Fibroblast of skin of abdomen (primary cell): ENCODE data around the gene MAN2A2. TPM values are rescaled to one million over a fixed set of nuclear protein-coding genes. Genes with fewer than 3 reads are reported as not detected.

ENCODE experiments used
- DNase-seq: peaks from one replicate; pipeline ENCODE4 v3.0.0-alpha.2; 2013
- polyA plus RNA-seq, 2 experiments: library from polyadenylated mRNA; unstranded; fragments of 120-200 nt; gene quantifications; one replicate each; pipeline ENCODE4 v1.2.1, GENCODE V29; 2013; ENCODE audit not compliant: insufficient read length in 2 of 2

Gene MAN2A2
- polyA plus RNA-seq (2013, experiment 1 of 2; ENCODE audit: insufficient read length) = 18.6 TPM
- 17.5 TPM for polyA plus RNA-seq (2013, experiment 2 of 2; ENCODE audit: insufficient read length)

DNA sequence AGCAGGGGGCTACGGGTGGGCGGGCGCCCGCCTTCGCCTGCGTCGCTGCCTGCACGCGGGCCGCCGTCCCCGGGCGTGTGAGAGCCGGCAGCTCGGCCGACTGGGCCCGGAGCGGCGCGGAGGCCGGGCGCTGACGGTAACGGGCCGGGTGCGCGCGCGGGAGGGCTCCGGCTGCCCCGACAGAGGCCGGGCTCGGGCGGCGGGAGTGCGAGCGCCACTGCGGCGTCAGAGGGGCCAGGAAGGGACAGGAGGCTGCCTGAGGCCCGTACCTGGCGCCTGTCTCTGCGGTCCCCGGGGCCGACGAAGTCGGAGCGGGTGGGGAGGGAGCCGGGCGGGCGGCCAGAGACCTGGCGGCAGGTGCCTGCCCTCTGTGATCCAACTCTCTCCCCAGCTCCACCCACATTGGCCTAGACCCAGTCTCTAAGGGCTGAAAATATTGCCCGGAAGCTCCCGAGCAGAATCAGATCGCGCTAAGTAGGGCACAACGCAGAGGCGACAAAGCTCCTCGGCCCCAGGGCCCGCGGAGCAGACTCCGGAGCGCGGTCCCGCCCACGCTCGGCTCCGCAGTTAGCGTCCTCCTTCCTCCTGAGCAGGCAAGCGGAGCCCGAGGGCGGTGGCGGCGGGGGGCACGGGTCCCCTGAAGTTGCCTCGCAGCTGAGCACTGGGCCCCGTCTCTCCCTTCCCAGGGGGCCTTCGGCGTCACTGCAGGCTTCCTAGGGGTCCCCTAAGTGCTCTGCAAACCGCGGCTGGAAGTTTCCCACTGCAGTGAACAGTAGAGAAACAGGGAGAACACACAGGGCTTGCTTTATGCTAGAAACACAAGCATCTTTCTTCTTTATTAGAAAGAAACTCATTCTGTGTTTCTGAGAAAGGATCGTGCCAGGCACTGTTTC is at the start of gene MAN2A2:
Gene MAN2A2, plus strand, starts transcription at position 463 of the 893 bp plus-strand sequence. CDS start 906 bp downstream, outside the sequence.
- peak; percentile 14 for DNase-seq

DNA sequence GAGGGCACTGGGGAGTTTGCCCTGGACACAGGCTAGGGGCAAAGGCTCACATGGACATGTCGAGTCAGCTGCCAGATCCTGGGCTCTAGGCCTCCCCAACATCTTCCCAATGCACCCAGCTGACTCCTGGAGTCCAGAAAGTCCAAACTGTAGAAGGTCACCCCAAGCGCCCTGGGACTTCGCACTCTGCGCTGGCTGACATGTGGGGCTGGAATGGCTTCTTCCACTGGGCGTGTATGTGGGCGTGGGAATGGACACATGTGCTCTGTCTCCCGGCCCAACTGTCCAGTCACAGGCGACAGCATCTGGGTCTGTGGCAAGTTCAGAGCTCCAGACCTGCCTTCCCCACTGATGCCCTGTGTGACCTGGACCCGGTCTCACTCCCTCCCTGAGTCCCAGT is 48.0 kb upstream of the MAN2A2 start:
- DNase-seq = no peak

DNA sequence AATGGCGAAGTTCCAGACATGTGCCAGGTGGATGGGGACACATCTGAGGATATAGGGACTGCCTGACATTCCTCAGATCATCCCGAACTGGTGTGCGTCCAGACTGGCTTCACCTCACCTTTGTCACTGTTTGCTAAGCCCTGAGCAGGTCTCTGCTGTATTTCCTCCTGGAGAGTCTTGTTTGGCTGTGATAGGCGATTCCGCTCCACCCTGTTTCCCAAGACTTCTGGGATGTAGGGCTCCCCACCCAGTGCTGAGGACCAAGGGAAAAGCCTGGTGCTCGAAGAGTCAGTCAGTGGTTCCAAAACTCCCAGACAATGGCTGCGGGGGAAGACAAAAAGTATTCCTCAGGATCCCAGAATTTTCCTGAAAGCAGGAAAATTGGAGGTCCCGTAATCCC is 45.8 kb upstream of the MAN2A2 start:
- DNase-seq = no peak

DNA sequence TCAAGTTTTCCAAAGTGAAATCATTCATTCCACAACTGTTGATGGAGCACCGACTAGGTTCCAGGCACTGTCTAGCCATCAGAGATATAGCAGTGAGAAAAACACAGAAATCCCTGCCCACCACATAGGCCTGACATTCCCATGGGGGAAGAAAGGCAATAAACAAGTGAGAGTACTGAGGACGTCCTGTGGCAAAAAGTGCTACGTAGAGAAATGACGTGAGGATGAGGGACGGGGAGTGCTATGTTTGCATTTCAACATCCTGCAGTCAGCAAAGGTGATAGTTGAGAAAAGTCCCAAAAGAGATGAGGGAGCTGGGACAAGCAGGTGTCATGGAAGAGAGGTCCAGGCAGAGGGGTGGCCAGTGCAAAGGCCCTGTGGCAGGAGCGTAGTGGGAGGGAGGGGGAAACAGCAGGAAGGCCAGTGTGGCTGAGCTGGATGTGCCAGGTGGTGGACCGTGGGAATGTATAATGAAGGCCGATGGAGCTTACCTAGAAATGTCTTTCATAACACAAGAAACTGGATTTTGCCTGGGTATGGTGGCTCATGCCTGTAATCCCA is 45.1 kb upstream of the MAN2A2 start:
- DNase-seq = no peak

DNA sequence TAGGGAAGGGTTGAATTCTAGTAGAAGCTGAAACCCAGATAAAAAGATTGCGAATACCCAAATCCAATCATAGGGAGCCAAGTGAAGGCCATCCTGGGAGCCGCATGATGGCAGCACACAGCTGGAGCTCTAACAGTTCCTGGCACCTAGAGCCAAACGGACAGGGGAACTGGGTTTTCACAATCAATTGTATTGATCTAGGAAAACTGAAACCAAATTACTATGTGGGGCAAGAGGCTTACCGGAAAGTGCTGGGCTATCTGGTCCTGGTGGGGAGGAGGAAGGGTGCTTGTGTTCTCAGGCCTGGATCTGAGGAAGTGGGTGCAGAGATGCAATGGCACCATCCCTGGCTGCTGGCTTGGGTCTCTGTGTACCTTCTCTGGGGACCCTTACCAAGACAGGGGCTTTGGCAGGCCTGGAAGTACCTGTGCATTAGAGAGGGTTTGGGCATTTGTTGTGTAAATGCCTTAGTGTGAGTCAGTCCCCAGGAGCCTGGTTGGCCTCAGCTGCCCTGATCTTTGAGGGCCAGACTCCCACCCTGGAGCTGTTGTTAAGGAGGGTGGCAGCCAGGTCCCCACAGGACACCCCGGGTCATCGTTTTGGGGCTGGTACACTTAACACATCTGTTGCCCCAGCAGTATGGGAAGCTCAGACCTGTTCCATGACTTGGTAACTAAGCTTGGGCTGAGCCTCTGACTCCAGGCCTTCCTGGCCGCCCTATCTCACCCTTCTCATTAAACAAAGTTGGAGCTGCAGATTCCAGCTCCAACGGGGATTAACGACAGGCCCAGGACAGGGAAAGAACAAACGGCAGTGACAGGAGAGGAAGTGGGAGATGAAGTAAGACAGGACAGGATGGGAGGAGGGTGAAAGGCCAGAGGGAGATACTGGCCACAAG is 43.6 kb upstream of the MAN2A2 start:
- no peak for DNase-seq

DNA sequence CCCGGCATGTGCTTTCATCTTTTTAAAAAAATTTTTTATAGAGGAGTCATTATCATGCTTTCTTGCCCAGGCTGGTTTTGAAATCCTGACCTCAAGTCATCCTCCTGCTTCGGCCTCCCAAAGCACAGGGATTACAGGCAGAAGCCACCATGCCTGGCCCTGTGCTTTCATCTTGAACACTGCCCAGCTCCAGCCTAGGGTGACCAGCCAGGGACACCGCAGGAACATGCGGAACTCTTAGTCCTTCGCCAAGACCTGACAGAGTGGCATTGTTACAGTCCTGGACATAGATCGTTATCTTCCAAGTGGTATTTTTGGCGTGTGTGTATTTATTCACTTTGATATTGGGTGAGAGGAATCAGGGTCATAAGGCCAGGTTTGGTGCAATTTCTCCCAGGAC is 42.7 kb upstream of the MAN2A2 start:
- no peak for DNase-seq

DNA sequence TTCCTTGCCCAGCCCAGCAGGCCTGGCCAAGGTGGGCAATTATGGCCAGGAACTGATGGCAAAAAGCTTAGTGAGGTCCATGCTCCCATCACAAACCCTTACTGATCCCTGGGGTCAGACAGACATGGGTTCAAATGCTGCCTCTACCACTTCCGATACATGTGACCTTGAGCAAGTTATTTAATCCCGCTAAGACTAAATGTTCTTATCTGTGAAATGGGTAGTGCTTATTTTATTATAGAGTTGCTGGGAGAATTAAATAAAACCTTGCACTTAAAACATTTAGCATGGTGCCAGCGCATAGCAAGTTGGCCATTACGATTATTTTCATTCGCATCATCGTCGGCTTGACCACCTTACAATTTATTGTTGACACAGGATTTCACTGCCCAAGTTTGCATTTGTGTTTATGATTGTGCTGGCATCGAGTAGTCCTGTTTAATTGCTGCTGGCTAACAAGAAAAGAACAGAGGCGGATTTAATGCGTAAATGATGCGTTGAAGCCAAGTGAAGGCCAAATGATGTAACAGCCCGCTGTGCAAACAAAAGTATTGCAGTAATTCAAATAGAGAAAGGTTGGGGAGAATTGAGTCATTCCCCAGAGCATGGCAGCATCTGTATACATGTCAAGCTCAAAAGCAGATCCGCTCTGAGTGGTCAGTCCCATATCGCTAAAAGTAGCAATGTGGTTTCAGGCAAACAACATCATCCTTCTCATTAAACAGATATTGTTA is 42.0 kb upstream of the MAN2A2 start:
- no peak for DNase-seq

DNA sequence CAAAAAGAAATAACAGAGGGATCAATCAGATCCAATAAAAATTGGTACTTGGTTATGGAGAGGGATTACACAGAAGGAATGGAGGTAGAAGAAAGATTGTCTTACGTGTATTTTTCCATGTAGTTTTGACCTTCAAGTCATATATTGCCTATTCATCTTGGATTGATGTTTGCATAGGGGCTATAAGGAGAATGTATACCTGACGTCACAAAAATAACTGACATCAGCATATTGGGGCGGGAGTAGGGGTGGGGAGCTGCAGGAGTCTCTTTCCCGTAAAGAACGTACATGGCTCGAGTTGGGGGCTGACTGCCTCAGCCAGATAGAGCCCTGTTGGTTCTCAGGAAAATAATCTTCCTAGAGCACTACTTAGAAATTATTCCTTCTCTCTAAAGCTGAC is 40.6 kb upstream of the MAN2A2 start:
- no peak for DNase-seq

DNA sequence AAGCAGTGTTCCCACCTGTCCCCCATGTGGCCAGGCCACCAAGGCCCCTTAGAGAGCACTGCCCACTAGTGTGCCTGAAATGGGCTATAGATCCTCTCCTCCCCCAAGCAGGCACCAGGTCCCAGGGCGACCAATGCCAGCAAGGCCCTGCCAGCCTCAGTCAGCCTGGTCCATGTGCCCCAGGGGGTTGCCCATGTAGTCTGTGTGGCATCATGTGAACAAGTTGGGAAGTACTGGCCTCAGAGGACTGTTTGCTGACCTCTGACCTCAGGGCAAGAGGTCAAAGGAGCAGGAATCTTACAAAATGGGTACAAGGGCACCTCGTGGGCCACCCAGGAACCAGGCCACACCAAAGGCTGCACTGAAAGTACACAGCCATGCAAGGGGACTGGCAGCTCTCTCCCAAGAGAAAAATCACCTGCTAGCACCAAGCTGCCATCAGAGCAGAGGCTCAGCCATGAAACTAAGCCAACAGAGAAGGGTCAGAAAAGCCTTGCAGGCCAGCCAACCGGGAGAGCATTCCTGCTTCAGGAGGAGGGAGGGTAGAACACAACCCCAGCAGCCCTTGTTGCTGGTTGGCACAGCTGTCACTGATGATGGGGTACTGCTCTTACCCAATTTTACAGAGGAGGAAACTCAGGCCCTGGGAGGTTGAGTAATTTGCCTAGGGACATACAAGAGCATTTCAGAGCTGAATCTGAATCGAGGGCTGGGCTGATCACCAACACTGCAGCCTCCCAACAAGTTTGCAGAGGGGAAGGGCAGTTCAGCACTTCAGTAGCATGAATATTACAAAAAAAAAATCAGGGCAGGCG is 39.9 kb upstream of the MAN2A2 start:
- DNase-seq = no peak

DNA sequence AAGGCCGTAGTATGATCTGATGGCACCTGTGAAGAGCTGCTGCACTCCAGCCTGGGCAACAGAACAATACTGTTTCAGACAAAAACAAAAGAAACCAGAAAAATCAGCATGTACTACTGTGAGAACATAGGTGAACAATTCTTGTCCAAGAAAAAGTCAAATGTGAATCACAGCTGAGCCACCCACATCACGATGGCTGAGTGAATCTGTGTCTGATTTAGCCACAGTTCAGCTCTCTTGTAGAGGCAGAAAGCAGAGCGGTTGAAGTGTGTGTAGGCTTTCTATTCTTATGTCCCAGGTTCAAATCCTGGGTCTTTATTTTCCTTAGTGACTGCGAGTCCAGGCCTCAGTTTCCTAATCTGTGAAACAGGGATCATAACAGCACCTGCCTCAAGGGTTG is 39.1 kb upstream of the MAN2A2 start:
- DNase-seq = no peak

DNA sequence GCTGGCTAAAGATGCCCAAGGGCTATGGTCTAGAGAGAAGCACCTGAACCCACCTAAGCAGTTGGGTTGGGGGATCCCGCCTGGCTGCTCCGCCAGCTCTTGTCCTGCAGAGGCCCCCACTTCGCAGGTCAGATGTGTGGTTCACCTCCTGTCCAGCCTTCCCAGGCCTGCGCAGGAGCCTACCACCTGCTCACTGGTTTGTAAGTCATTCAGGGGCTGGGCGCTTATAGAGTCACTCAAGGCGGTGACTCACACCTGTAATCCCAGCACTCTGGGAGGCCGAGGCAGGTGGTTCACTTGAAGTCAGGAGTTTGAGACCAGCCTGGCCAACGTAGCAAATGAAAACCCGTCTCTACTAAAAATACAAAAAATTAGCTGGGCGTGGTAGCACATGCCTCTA is 38.6 kb upstream of the MAN2A2 start:
- no peak for DNase-seq

DNA sequence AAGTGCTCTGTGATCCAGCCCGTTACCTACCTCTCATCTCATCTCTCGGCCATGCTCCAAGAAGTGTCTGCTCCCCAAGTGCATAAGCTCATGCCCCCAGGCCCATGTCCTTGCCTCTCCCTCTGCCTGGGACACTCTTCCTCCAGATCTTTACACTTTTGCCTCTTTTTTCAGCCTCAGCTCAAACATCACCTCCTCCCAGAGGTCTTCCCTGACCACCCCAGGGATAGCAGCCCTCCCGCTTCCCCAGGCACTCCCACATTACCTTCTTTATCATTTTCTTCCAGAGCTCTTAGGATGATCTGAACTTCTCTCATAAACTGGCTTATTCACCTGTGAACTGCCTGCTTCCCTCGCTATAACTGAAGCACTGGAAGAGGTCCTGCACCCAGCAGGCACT is 37.4 kb upstream of the MAN2A2 start:
- no peak for DNase-seq

DNA sequence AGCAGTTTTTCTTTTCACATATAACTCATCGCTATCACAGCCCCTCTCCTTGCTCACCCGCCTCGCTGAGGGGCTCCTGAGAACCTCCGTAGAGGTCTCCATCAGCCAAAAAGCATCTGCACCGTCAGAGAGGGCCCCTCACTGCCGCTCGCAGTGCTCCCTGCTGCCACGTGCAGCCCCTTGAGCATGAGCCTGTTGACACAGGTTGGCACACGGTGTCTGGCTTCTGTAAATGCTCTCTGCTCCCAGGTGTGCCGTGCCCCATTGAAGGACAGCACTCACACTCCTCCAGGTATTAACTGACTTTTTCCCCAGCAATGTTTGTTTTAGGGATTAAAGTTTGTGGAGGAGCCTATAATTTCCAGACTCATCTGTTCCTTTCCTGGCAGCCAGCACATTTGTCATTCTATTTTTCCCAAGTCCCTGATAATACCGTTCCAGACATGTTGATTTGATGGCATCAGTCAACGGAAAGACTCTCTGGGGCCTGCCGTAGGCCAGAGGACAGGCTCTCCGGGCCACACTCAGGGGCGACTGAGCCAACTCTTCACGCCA is 36.9 kb upstream of the MAN2A2 start:
- DNase-seq = no peak

DNA sequence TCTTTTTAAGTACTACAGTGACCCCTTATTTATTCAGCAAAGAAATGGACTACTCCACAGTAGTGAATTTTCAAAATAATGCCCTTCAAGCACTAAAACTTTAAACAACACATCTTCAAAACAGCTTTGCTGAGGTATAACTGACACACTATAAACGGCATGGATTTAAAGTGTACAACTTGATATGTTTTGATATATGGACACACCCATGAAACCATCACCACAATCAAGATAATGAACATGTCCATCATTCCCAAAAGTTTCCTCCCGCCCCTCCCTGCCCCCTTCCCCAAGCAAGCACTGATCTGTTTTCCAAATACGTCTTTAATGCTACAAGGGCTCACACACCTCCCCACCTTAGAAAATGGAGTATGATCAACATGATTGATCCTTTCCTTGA is 36.3 kb upstream of the MAN2A2 start:
- no peak for DNase-seq

DNA sequence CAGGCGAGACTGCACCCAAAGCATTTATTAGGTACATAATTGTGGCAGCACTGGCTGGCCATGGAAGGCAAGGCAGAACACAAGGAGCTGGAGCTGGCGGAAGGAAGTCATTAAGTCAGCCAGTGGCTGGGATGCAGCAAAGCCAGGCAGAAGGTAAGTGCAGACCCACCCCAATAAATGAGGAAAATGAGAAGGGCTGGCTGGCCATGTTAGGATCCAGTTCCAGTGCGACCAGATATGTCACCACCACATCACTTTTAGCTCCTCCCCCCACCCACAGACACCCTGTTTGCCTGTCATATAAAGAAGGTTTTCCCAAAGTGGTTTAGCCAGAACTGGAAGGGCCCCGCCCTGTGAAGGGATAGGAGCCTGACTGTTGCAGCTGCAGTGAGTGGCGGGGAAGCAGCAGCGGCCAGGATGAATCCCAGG is 34.8 kb upstream of the MAN2A2 start, which contains the start of gene FURIN:
Gene FURIN, plus strand, starts transcription at position 328 of the 429 bp plus-strand sequence. CDS start 7,153 bp downstream, outside the sequence.
- DNase-seq = no peak

DNA sequence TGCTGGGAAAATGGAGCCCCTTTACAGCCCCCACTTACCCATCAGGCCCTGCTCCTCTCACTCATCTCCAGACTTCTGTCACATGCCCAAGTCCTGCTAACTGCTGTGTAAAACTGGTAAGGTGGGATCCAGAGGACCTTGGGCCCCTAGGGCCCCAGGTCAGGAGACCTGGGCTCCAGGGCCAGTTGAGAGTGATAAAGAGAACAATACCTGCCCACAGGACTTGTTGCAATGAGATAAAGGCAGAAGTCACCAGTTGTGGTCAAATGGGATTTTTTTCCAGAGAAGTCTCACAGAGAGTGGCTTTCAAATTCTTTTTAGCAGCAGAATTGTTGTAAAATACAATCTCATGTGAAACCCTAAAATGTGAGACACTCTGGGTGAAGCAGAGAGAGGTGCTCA is 34.0 kb upstream of the MAN2A2 start:
- no peak for DNase-seq

DNA sequence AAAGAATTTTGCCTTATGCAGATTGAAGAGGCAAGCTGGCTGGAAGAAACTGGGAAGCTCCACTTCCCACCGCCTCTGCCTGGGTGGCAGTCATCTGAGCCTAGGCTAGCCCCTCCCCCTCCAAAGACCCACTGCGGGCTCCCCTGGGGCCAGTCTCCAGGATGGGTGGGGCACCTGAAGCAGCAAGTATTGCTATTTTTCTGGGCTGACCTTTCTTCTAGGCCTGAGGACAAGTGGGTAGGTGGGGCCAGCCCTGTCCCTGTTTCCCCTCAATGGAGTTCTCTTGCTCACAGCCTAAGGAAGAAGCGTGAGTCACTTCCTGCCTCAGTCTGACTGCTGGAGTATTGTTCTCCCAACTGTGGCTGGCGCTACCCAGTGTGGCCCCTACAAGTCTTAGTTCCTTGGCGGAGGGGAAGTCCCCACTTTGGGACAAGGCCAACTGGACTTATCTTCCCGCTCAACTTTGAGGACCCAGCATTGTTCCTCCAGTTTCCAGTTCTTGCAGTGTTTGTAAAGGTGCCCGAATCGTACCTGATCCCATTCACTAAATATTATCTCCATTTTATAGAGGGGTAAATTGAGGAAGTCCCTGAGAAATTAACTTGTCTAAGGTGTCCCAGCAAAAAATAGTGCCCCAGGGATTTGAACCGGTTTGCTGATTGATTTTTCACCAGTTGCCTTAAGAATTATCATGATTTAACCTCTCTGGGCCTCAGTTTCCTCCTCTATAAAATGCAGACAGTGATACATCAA is 33.3 kb upstream of the MAN2A2 start:
- DNase-seq = peak; percentile 74

DNA sequence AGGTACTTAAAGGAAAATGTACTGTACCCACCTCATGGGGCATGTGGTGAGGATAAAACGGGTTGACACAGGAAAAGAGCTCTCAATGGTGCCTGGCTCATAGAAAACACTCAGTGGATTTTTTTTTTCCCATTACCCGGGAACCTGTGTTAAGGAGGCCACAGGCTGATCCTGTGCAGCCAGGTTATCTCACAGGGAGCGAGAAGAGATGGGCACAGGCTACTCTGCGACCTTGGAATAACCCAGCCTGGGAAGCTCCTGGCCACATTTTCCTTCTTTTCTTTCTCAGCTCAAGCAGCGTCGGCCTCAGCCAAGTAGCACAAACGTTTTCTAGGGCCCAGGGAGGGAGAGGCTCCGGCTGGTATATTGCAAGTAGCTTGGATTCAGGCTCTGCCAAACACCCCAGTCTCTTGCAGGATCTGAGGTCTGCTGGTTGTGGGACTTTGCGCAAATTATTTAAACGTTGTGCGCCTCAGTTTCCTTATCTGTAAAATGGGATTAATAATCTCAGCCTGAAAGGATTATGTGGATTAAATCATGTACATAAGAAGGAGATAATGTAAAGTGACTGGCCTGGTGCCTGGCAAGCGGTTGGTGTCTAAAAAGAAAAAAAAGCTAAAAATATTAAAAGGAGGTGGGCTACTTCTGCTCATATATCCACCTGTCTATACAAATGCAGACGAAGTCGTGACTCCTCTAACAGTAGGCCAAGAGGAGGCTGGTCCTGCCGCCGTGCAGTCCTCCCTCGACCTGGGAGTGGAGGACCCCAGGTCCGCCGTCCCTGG is 32.6 kb upstream of the MAN2A2 start:
- DNase-seq = no peak

DNA sequence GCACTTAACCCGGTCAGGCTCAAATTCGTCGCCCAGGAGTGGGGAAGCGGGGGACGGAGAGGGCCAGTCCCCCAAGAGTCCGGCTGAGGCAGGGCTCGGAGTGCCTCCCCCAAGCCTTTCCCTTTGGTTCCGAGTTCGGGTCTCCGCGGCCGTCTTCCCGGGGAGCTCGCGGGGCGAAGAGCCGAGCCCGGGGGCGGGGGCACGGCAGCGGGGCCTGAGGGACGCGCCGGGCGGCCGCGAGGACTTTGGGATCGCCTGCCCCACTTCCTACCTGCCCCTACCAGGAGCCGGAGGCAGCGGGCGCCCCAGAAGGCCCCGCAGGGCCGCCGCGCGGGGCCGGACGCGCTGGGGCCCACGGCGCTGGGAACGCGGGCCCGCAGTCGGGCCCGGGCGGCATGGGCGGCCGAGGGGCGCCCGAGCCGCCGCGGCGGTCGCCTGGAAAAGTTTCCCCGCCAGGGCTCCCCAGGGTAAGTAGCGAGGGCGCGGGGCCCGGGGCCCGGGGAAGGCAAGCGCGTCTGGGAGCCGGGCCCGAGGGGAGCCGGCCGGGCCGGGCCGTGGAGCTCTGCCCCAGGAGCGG is 31.9 kb upstream of the MAN2A2 start:
- DNase-seq = peak; percentile 24
